HEK293T (cell line): ENCODE measurements around the gene BMERB1.

Experiments used
- BHLHE40 ChIP-seq: fragments of 450-650 bp; IDR thresholded peaks from 2 replicates; pipeline ENCODE4 v1.6.1; 2016; ENCODE audit warnings: mild to moderate bottlenecking, moderate library complexity, borderline replicate concordance
- ELF4 ChIP-seq: fragments of 450-650 bp; IDR thresholded peaks from 2 replicates; pipeline ENCODE4 v1.6.1; 2017; ENCODE audit warnings: antibody characterized with exemption
- FOXA1 ChIP-seq: fragments of 450-650 bp; IDR thresholded peaks from 2 replicates; pipeline ENCODE4 v1.6.1; 2016; ENCODE audit warnings: mild to moderate bottlenecking
- HDGF ChIP-seq: fragments of 450-650 bp; IDR thresholded peaks from 2 replicates; pipeline ENCODE4 v1.6.1; 2017; ENCODE audit warnings: antibody characterized with exemption, borderline replicate concordance
- NFRKB ChIP-seq: fragments of 450-650 bp; IDR thresholded peaks from 2 replicates; pipeline ENCODE4 v1.6.1; 2016; ENCODE audit warnings: mild to moderate bottlenecking, moderate library complexity
- SUZ12 ChIP-seq: fragments of 450-650 bp; IDR thresholded peaks from 2 replicates; pipeline ENCODE4 v1.6.1; 2016; ENCODE audit warnings: mild to moderate bottlenecking
- TARDBP ChIP-seq: fragments of 450-650 bp; IDR thresholded peaks from 2 replicates; pipeline ENCODE4 v1.6.1; 2016

DNA sequence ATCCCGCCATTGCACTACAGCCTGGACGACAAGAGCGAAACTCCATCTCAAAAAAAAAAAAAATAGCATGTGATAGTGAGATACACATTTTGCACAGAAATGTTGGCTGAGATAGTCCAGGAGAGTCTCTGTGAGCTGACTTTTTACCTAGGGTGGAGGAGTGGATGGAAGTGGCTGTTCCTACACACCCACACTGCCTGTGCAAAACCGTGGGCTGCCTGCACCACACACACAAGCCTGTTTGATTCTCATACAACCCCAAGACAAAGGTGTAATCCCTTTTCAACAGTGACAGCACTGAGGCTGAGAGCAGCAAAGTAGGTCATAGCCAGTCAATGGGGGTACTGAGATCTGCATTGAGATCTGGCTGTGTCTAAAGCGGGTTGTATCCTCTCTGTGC is 121.7 kb downstream of the BMERB1 start:
- no peak for TF ChIP-seq HDGF
- no peak for TF ChIP-seq NFRKB
- TF ChIP-seq FOXA1: no peak
- TF ChIP-seq ELF4: no peak
- no peak for TF ChIP-seq SUZ12
- no peak for TF ChIP-seq BHLHE40
- TF ChIP-seq TARDBP: no peak
